ENCODE data around the gene HNRNPDL. TPM values are rescaled to one million over a fixed set of nuclear protein-coding genes. Genes with fewer than 3 reads are reported as not detected.
A peak's percentile ranks its signal among the peaks of the same experiment; 100 is the strongest.

The HNRNPDL gene
- total RNA-seq, 1 experiment from 2014 or later: 346 TPM

GRCh38 chr4:82463221-82463620 is 33.0 kb upstream of the HNRNPDL start (continued):
- TF ChIP-seq E2F5 (CRISPR knock-in tag; IDR thresholded peaks at IDR 0.05) (no peak), FOXJ3 (CRISPR knock-in tag; IDR thresholded peaks at IDR 0.05; ENCODE audit: borderline replicate concordance) (no peak), FOXP4 (CRISPR knock-in tag; IDR thresholded peaks at IDR 0.05) (no peak), ZBTB21 (CRISPR knock-in tag; IDR thresholded peaks at IDR 0.05; ENCODE audit: borderline replicate concordance) (no peak), MYBL2 (CRISPR knock-in tag; IDR thresholded peaks at IDR 0.05) (no peak), ZNF281 (CRISPR knock-in tag; IDR thresholded peaks at IDR 0.05) (no peak), ATF6 (CRISPR knock-in tag; IDR thresholded peaks at IDR 0.05) (no peak), ZNF138 (CRISPR knock-in tag; conservative IDR thresholded peaks at IDR 0.05) (no peak), CTCF (IDR thresholded peaks at IDR 0.05) (no peak)

GRCh38 chr4:82462415-82462831 is 32.2 kb upstream of the HNRNPDL start:
- H3K4me1 Mint-ChIP-seq: no peaks in the 10 kb centered on the region

More at GRCh38 chr4:82462415-82462831, 32.2 kb upstream of the HNRNPDL start:
- ChIA-PET POLR2A (no interaction called here), CTCF (interaction anchor here (0.5 to 2.1 kb wide), 56 partner anchors 9 to 795 kb away, joined by 3 to 49 read pairs (median 4); no protein-coding TSS in a partner anchor)
- TF ChIP-seq CTCF (IDR thresholded peaks at IDR 0.05): peak; percentile 85
- no peak for TF ChIP-seq ZMAT4 (CRISPR knock-in tag; IDR thresholded peaks at IDR 0.05)
- TF ChIP-seq SP1 (CRISPR knock-in tag; conservative IDR thresholded peaks at IDR 0.05): 0 out of 2 replicates have a peak, but pooled peaks have one; percentile 31
- Mint-ChIP-seq H3K27me3 (ENCODE audit: low read depth) (no peaks in the 10 kb centered on the region), H3K27ac (no peak overlapping the region), H3K36me3 (peaks cover 35% of the 10 kb centered on the region), H3K4me3 (no peak overlapping the region), H3K9me3 (no peaks in the 10 kb centered on the region)
- ATAC-seq: peak; percentile 96
- peak; percentile 93 for DNase-seq (ENCODE audit: low spot score)

Measured in WTC11 (cell line).